NCI-H446 treated with DMSO at 0.1 percent for 48 hours (cell line): ENCODE measurements around the gene METTL1.
"Not testable (repeated sequence)": the region's sequence is repeated elsewhere in the genome, so short reads cannot be mapped to it uniquely, and the experiment has no call there.

Experiments used
- DNase-seq: peaks from one replicate; lab custom pipeline; 2025; lab: John Stamatoyannopoulos, UW

METTL1 gene

DNA sequence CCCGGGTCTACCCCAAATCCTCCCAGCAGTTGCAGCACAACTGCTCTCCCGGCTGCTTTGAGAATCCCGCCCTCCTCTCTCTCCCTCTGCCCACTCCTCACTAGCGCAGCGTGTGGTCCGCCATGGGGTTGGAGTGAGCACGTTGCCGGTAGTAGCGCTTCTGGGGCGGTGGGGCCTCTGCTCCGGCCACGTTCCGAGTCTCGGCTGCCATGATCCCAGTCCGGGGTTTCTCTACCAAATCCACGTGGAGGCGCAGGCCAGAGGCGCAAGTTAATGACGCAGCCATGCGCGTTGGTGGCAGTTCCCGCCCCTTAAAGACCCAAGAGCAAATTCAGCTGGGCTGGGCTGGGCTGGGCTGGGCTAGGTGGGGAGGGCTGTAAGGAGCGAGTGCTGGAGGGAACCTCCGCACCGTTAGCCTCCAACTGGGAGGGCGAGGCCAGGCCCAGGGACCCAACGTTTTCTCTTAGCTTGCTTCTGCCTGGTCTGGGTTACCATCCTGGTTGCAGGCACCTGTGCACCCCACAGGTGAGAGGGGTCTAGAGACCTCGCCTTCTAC, at the start of gene METTL1:
METTL1 (minus strand) TSS at position 233 of the 556 bp plus-strand sequence; CDS start at position 211, 22 bp downstream.
- DNase-seq = peak; percentile 94

DNA sequence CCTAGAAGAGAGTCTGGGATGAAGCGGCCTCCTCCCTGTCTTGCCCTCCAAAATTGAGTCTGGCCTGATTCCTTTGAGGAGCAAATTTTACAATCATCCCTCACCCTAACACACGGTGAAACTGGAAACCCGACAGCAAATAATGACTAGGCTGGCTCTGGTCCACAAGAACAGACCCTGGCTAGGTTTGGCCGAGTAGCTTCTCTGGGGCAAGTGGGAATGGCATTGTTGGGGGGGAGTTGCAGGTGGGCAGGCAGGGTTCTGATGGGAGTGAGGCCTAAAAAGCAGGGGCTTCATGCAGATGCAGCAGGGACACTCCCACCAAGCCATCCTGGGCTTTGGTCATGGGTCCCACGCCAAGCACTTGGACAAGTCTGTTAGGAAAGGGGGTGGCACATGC, 49.1 kb upstream of the METTL1 start:
- DNase-seq = not testable (repeated sequence)

DNA sequence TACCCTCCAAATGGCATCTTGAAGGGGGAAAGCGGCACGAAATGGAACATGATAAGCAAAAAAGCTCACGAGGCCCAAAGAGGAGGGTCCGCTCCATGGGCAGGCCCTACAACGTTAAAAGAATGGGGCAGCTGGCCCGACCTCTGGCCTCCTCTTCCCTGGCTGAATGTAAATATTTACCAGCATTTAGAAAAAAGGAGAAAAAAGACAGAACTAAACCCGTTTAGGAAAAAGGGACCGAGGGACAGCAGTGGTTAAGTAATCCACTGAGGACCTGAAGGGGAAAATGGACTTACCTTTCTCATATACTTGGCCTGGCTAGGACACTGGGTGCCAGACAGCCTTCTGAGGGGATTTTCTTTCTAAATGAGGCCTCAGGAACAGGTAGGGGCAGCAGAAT, 48.2 kb upstream of the METTL1 start:
- DNase-seq = not testable (repeated sequence)

DNA sequence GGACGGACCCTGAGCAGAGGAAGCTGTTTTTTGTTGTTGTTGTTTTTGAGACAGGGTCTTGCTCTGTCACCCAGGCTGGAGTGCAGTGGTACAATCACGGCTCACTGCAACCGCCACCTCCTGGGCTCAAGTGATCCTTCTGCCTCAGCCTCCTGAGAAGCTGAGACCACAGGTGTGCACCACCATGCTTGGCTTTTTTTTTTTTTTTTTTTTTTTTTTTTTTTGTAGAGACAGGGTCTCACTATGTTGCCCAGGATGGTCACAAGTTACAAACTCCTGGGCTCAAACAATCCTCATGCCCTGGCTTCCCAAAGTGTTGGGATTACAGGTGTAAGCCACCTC, 46.1 kb upstream of the METTL1 start:
- not testable (repeated sequence) for DNase-seq

DNA sequence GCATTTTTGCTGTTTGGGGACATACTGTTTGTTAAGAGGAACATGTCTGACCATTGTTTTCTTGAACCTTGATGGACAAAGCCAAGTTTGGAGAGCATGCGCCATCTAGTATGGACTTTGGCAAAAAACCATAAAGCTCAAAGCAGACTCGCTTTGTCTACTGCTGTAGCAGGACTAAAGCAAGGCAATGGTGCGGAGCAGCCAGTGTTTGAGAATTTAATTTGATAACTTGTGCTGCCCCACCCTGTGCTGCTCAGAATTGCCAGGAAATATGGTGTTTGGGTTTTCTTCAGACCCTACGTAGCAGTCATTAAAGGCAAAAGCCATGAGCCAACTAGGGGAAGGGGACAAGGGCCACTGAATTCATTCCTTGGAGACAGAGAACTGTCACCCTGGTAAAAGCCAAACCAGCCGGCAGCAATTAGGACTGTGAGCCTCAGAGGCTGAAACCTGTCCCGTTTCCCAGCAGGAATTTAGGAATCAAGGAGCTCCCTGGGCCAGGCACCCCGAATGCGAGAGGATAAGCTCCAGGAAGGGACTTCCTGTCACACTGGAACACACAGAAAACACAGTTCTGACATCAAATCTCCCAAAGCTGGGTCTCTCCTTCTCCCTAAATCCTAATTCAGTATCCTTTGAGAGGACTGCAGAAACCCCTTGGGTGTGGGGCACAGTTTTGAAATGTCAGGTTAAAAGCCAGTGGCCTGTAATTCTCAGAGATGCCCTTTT, 45.5 kb upstream of the METTL1 start:
- no peak for DNase-seq

DNA sequence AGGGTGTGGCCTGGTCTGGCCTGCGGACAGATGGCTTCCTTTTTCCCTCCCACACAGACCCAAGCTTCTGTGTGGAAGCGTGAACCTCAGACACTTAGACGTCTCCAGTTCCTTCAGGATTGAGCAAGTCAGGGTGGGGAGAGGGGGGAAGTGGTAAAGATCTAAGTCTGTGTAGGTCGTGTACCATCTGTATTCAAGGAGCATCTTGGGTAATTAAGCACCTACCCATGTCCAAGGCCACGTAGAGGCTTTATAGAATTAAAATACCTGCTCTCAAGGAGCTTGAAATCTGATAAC, 44.9 kb upstream of the METTL1 start:
- no peak for DNase-seq

DNA sequence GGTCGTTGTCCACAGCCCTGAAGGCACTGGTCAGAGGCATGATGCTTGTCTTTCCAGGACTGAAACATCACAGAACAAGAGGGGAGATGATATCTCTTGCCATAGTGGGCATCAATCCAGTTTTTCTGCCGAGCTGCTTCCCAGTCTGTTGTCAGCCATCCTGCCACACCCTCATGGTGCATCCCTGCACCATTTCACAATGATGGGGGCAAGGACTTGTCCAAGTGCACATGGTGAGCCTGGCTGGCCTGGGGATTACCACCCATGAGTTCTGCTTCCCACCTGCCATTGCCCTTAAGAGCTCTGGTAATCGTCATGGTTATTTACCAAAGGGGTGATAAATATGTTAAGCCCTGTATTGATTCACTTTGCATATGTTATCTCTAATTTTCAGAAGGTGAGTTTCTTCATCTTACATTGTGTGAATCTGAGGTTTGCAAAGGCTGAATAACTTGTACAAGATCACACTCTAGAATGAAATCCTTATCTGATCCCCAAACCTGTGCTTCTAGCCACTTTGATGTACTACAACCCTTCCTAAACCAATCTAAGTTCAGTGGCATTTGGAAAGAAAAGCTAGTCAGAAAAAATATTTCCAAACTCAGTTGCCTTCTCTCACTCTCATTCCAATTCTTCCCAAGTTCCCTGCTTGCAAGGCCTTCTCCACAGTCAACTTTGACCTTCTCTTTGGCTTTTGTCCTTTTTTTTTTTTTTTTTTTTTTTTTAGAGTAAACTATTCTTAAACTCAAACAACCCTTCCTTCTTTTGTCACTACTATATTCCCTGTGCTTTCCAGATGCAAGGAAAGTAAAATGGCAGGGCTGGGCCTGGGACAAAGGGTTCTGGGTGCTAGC, 44.3 kb upstream of the METTL1 start:
- no peak for DNase-seq

DNA sequence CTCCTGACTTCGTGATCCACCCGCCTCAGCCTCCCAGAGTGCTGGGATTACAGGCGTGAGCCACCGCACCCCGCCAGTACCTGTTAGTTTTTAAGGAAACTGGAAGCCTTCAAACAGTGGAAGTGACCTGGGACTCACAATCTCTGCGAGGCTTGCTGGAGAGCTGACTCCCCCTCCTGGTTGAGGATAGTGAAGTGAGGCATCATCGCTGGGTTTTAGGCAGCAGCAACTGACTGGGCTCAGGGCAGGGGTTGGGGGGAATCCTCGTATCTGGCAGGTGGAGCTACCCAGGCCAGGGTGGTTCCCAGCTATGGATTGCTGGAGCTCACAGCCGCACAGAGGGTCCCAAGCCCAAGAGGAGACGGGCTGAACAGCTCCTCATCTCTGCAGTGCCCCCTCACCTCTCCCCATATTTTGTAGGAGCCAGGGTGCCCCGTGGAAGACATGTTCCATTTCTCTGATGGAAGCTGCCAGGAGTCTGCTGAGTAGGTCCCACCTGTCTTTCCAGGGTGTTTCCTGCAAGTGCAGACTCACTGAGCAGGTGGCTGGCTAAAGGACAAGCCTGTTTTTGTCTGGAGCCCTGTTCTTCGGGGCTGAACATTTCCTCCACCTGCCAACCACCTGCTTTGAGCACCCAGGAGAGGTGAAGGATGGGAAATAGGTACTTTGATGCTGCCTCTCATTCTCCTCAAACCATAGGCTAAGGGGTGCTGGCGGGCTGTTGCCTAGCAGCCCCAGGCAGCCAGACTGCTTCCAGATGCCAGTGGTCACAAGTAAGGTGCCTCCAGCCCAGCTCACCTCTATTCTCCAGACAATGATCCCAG, 43.5 kb upstream of the METTL1 start:
- DNase-seq = no peak

DNA sequence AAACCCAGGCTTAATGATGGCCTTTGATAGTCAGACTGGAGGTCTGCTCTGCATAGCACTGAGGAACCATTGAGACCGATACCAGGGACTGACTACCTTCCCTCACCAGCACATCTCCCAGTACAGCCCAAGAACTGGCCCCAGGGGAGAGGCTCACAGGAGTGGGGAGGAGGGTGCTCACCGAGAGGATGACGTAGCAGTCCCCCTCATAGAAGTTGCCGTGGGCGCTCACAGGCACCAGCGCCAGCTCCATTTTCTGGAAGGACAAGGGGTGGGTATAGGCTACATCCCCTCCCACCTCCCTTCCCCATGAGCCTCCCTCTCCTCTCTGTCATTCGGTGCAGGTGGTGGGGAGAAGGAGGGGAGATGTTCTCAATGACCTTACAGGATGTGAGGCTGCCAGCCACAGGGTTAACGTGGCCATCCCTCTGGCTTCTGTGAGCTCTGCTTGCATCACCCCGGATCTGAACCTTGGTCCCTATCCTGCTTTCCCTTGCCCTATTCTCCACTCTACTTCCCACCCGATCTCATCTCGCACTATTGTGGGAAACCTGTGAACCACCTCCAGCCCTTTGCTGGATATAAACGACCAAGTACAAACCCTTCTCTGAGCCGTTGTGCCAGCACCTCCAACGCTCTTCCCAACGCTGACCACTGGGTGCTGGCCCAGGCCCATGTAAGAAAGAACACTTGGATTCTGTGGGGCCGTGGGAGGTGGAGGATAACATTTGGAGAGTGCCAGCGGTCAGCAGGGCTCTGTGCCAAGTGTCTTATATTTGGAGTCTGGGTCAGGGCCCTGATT, 42.3 kb upstream of the METTL1 start:
- no peak for DNase-seq

DNA sequence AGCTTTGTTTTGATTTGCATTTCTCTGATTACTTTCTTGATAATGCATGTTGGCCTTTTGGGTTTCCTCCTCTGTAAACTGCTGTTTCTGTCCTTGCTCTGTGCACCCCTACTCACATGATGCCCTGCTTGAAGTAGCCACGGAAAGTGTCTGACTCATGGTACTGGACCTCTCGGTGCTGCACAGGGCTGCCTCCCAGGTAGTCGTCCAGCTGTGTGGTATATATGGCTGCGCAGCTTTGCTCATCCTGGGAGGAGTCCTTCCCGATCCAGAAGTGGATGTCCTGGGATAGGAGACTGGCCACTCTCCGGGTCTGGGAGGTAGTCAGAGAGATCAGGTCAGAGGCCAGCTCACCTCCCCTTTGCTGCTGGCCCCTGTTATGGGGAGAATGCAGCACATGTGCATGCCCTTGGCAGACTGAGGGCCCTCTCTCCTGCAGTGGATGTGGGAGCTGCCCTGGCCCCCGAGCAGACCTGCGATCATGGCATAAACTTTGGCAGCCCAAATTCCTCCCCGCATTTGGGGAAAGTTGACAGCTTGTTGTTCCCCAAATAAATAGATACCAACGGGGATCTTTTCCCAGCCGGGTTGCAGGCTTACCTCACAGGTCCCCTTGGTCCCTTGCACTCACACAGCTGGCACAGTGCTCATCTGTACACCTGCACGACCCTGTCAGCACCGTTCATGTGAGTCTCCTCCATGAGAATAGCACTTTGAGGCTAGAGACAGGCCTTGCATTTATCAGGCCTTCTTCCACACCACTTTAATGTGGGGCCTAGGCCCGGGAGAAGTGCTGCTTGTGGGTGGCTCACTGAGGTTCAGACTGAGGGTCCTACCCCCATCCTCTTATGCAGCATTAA, 41.4 kb upstream of the METTL1 start:
- DNase-seq = no peak

DNA sequence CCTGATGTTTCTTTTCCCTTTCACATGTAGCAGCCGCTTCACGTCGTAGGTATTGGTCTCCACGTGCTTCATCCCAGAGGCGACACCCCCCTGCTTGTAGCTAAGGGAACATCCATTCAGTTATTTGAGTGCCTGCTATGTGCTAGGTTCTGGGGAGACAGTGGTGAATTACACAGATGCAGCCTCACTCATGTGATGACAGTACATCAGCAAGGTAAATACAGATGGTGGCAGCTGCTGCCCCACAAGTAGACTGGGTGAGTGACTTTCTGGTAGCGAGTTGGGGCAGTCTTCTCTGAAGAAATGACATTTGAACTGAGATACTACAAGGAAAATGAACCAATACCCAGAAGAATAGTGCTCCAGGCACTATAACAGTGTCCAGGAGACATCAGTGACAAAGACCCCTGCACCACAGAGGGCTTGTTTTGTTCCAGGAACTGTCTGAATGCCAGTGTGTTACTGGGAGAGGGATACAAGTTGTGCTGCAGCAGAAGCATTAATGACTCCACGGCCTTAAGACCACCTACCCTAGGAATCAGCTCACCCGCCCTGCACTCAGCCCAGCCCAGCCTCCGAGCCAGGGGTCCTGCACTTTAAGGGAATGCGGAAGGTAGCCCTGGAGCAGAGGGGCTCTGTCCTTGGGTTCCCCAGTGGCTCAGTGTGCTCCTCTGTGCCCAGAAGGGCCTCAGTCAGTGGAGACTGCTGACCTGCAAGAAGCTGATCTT, 39.3 kb upstream of the METTL1 start:
- DNase-seq = no peak

DNA sequence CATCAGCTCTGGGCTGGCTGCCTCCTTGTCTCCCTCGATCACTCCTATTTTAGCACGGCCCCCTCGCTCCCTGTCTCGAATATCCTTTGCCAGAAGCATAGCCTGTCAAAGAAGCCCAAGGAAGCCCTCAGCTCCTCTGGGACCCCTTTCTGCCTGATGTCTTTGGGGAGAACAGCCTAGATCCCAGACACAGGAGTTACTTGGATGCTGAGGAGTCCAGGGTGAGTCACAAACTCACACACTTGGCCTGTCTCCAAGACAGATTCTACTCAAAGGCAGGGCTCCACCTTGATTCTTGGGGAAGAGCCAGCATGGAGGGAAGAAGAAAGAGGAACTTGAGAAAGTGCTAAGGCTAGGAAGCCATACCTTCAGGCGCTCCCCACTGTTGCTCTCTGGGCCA, 38.5 kb upstream of the METTL1 start:
- no peak for DNase-seq

DNA sequence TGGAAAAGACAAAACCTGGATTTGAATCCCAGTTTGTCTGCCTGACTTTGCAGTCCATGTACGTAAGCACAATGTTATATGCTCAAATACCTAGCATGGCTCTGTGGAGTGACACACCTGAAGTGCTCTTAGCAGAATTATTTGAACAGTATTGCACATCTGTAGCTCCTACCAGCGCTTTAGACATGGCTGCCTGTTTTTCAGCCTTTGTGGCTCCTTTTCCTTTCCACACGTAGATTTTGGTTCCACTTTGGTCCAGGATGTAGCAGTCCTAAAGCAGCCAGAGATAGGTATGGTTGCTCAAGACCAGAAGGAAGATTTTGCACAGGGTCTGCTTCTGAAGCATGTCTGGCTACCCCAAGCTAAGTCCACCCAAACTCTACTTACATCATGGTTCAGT, 37.5 kb upstream of the METTL1 start:
- no peak for DNase-seq

DNA sequence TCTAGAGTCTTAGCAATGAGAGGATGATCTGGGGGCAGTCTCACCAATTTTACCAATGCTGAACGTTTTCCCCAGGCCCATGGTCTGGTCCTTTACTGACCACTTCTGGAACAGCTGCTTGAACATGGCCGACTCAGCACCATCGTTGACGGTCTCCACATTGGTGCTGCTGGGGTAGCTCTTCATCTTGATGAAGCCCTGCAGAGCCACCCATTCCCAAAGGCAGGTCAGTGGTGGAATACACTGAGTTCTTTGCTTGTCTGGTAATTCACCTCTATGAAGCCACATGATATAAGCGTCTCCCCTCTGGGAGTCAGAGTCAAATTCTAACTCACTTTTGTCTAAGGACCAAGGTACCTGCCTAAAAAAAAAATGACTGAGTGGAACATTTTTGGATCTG, 36.4 kb upstream of the METTL1 start:
- no peak for DNase-seq

DNA sequence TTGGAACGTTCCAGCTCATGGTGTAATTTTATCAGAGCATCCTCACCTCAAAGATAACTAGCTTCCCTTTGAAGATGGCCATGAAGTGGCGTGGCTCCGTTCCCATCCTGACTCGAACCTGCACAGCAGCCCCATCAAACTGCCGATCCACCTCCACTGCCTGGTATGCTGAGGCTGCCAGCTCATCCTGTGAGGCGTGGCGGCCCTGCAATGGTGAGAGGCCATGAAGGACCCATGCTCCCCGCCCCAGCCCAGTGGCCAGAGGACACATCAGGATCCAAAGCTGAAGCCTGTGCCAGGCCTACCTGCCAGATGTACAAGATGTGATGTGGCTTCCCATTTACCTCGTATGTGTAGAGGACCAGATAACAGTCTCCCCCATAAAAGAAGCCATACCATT, 35.4 kb upstream of the METTL1 start:
- no peak for DNase-seq

DNA sequence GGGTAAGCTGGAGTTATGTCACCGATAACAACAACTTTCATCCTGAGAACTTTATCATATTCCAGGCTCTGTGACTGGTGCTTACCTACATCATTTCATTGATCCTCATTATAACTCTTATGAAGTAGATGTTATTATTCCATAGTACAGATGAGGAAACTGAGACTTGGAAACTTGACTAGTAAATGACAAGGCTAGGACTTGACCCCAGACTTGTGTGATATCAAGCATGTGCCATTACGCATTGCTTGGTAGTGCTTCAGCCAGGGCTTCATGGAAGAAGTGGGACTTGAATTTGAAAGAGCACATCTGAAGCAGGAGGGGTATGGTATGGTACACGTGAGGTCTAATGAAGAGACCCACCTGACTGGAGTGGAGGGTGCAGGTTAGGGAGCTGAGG, 34.8 kb upstream of the METTL1 start:
- DNase-seq = no peak

DNA sequence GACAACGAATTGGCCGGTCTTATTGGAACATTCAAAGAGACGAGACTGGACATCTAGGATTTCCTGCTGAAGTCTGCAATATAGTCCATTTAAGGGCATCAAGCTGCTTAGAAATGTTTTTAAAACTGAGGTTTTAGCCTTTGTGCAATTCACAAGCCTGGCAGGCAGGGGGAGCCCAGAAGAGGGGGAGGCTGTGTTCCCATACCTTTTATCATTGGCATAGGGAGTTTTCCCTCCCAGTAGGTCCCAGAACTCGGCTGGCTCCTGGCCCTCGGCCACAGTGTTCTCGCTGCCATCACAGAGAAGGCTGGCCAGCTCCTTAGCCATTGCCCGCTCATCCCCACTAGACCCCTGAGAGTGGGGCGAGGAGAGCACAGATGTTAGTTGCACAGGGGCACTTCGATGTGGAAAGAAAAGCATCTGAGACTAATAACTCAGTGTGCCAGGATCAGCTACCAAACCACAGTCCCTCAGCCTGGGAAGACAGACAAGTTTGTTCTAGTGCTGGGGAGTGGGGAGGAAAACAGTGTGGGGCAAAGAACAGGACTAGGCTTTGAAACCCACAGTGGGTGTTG, 31.5 kb upstream of the METTL1 start:
- peak; percentile 50 for DNase-seq

DNA sequence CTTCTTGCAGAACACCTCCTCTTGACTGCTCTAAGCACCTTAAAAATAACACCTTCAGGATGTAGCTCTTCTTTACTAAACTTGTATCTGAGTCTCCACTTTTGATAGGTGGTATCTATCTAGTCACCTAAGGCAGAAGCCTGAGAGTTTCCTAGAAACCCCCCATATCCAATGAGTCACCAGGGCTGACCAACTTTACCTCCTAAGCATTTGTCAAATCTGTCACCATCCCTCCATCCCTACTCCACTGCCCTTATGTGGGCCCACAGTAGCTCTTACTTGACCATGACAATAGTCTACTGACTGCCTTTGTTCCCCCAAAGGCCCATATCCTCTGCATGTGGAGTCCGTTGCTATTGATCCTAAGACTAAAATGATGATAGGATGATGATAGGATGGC, 30.7 kb upstream of the METTL1 start:
- DNase-seq = no peak

DNA sequence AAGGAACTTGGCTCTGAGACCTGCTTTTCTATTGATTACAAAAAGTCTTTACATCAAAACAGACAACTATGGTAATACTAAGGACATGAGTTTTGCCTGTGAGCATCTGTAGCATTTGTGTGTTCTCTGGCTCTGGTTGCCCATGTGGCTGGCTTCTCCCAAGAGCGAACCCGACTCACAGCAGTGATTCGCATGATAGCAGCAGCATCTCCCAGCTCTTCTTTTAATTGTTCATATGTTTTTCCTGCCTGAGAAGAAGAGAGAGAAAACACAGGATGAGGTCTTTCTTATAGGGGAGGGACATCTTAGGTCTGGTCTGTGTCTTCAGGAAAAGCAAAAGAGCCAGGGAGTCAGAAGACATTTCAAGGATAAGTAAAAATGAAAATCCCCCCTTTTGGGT, 29.1 kb upstream of the METTL1 start:
- DNase-seq = no peak

DNA sequence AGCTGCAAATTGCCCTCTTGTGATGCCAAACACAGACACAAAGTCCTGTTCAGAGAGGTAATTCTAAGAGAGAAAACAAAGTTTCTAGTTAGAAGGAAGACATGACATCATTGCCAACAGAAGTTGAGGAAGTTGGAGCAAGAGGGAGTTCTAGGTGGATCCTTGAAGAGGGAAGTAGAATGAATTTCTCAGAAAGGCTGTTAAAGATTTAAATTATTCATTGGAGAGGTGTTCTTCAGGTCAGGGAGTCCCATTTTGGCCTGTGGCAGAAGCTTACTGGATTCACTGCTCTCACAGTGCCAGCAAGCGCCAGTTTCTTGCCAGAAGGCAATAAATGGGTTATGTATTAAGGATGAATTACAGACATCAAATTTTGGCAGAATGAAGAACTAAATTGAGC, 26.0 kb upstream of the METTL1 start:
- no peak for DNase-seq
